ENCODE measurements around the gene APCDD1L. TPM values are rescaled to one million over a fixed set of nuclear protein-coding genes. Genes with fewer than 3 reads are reported as not detected.

The APCDD1L gene
- total RNA-seq, 1 experiment from 2014 or later = not detected

DNA sequence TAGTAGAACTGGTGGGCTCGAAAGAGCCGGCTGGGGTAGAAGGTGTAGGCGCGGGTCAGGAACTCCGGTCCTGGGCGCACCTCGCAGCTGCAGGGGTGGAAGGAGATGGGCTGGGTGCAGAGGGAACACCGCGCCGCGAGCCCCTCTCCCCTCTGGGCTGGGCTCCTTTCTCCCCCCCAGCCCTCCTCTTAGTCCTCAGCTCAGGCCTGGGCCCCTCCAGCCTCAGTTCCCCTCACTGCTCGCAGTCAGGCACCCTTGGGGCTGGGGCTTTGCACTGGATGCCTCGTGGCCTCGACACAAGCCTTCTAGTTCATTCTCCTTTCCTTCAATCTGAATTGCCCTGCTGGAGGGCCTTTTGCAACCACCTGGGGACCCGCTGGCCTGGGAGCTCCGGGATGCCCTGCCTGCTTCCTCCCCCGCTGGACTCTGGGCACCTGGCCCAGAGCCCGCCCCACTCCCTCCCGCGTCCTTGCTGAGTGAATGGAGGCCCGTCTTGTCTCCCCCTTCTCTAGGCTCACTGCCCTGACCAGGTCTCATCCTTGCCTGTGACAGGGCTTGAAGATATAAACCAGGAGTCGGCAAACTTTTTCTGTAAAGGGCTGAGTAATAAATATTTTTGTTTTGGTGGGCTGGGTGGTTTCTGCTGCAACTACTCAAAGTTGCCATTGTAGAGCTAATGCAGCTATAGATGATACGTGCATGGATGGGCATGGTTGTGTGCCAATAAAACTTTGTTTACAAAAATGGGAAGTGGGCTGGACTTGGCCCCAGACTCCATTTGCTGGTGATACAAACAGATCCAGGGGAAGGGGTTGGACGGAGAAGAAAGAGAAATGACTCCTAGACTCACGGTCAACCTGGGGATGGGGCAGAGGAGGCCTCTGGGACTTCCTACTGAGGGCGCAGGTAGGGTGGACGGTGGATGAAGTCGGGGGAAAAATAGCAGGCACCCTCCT lies 47.3 kb downstream of the APCDD1L start:
- no peak for DNase-seq (ENCODE audit: low spot score)

DNA sequence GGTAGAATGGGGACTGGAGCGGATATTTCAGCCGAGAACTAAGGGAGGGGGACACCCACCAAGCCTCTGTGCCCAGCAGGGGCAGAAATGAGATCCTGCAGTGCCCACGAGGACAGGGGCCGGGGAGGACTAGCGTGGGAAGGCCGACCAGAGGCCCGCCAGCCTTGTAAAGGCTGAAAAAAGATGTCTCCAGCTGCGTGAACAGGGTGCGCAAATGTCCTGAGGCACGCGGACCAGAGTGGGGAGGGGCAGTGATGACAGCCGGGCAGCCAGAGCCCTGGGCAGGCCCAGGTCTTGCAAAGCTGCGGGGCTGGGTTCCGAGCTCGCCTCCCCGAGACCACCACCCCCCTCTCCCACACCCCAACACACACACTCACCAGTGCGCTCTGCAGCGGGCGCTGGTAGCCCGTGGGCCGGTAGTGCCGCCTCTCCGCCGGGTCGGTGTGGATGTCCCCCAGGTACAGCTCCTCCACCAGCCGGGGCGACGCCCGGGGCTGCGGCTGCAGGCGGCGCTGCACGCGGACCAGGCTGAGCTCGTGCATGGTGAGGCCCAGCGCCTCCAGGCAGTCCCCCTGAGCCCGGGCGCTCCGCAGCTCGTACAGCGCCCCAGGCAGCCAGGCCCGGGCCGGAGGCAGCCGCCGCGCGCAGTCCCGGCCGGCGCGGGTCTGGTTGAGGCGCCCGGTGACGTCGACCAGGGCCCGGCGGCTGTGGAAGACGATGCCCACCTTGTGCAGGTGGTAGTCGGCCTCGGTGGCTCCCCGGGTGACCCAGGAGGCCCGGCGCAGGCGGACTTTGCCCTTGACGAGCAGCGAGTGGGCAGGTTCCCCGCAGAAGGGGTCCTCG lies 48.2 kb downstream of the APCDD1L start:
- no peak for DNase-seq (ENCODE audit: low spot score)

DNA sequence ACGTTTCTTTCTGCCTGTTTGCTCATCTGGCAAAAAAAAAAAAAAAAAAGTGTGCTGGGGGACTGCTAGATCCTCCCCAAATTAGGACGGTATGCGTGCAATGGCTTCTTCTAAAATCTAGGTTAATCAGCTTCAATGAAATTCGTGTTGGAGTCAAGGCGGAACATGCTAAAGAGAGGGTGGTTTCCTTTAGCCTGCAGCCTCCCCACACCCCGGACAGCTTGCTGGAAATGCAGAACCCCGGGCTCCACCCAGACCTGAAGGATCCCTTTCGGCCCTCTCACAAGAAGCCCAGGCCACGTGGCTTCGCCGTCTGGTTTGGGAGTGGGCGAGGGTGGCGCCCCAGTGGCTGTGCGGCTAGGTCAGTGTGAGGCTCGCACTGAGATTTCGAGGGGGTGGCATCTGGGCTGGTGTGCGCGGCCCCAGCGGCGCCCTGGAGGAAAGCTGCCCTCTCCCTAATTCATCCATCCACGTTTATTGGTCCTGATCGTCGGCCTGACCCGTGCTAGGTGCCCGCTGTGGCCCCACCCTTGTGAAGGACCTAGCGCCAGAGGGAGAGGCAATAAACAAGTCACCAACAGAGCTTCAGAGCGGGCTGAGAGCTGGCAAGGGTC lies 49.0 kb downstream of the APCDD1L start:
- DNase-seq (ENCODE audit: low spot score) = no peak

DNA sequence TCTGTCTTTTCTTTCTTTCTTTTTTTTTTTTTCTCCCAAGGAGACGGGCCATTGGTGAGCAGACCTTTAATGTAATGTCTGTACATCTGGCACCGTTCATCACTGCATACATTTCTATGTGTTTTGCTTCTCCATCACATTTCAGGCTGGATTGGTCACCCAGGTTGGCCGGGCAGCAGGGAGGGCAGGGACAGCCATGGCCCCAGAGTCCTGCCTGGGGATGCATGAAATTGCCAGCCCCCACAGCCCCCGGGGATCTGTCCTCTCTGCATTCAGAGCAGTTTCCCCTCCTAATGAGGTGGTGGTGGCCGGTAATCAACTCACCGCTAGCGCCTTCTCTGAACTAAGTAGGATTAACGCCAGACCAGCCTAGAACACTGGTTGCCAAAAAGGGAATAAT lies 50.4 kb downstream of the APCDD1L start:
- no peak for DNase-seq (ENCODE audit: low spot score)

DNA sequence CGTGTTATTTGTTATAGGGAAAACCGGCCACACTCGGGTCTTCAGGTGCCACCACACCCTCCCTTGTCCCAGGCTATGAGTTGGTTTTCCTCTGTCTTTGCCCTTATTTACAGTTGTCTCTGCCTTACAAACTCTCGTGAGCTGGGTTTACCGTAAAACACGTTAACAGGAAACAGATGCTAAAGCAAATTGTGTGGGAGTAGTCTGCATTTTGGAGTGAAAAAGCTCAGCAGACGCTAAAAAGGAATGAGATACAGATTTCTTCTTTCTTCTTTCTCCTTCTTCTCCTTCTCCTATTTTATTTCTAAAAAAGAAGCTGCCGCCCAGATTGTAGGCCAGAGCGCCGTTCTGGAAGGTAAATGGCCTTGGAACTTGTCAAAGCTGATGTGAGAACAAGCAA lies 51.9 kb downstream of the APCDD1L start:
- DNase-seq (ENCODE audit: low spot score) = no peak

DNA sequence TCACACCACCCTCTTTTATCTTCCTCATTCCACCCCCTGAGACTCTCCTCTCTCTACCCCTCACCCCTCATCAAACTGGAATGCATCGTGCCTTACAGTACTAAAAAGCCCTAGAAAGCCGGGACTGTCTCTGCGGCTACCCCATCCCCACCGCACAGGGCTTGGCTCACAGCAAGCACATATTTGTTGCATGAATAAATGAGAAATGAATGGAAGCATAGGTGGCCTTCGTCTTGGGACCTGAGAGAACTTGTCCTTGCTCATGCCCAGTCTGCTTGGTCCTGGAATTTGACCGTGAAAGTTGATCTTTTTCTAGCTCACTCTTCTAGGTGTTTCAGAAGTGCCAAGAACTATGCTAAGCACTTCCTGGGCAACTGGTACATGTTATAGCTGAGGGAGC lies 53.3 kb downstream of the APCDD1L start:
- no peak for DNase-seq (ENCODE audit: low spot score)

DNA sequence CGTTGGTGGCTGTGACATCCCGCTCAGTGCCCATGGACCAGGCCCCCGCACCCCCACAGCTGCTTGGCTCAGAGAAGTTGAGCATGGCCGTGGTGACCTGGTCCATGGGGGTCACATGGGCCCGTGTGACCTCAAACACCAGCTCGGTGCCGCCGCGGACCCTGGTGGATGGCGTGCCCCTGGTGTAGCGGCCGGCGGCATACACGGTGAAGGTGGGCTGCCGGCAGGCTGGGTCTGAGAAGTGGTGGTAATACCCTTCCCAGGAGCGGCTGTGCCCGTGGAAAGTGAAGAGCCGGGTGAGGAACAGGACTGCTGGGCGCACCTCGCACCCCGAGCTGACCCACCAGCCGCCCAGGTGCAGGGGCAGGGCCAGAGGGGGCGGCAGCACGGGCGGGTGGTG lies 54.1 kb downstream of the APCDD1L start:
- DNase-seq (ENCODE audit: low spot score) = no peak

DNA sequence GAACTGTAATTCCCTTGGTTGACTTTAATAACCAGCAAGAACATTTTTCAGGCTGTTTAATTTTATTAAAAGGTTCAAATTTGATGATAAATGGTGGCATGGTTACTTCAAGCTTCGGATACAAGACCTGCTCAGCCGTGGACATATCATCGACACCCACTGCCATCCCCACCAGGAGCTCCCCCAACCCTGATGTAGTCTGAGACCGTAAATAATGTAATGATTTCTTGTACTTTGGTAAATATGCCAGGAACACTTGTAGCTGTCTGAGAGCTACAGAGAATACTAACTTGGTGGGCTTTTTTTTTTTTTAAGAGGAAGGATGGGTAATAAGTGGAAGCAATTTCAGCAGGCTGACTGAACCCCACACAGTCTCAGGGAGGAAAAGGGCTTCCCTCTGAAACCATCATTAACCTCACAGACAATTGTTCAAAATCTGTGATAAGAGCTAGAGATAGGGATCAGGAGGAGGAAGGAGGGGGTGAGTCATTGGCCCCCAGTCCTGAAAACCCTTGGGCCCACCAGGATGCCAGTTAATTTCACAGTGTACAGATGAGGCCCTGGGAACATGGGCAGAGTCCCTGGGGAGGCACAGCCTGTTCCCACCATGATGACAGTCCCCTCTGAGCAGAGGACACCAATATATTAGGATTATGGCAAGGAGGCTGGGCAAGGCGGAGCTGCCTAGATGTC lies 56.0 kb downstream of the APCDD1L start:
- no peak for DNase-seq (ENCODE audit: low spot score)

DNA sequence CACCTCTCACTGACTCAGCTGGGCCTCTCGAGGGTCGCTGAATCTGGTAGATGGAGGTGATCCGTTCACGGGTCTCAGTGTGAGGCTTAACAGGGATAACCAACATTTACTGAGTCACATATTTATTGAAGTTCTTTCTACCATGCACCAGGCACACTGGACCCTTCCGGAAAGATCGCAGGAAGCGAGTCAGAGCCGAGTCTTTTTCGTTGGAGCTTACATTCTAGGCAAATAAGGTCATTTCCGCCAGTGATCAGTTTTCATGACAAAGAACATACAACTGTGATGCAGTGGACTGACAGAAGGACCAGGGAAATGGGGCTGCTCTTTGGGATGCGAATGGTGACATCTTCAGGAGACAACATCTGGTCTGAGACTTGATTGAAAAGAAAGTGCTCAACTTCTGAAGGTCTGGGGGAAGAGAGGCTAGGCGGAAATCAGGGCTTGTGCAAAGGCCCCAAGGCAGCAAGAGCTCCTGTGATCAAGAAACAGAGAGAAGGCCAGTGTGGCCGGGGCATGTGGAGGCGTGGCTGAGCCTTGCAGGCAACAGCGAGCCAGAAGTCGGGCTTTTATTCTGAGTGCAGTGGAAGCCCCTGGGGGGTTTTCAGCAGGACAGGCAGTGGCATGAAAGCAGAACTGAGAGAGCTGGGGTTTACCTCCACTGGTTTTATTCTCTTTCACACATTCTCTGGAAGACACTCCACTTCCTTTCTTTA lies 56.7 kb downstream of the APCDD1L start:
- no peak for DNase-seq (ENCODE audit: low spot score)

DNA sequence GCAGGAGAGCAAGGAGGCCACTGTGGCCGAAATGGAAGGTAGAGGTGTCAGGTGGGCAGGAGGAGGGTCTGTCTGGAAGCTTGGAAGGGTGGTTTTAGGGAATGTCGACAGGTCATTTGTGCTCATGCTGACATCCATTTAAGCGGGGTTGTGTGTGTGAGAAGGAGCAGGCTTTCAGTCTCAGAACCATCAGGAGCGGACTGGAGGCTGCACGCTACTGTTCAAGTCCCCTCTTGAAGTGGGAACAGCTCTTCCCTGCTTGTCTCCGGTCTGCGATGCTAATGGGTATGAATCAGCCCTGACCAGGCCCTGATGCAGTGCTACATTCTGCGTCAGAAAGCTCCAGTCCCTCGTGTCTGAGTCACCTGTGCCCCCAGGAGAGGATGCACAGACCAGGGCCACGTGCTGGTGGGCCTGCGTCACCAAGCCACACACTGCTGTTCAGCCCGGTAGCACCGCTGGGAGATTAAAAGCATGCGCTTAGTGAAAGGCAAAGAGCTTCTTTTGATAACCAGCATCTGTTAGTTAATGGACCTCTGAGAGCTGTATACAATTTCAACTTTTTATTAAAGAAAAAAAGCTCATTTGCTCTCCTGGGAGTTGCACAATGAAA lies 58.0 kb downstream of the APCDD1L start:
- no peak for DNase-seq (ENCODE audit: low spot score)

DNA sequence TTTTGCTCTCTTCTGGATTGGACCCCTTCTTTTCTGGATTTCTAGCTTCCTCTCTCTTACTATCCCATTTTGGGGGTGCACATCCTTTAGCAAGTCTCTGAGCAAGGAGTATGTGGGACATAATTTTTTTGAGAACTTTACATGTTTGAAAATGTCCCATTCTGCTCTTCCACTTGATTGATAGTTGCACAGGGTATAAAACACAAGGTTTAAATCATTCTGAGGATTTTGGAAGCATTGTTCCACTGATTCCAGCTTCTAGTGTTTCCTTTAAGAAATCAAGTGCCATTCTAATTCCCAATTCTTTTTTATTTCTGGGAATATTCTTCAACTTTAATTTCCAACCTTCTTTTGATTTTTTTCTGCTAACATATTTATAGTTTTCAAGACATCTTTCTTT lies 60.7 kb downstream of the APCDD1L start:
- DNase-seq (ENCODE audit: low spot score) = no peak

DNA sequence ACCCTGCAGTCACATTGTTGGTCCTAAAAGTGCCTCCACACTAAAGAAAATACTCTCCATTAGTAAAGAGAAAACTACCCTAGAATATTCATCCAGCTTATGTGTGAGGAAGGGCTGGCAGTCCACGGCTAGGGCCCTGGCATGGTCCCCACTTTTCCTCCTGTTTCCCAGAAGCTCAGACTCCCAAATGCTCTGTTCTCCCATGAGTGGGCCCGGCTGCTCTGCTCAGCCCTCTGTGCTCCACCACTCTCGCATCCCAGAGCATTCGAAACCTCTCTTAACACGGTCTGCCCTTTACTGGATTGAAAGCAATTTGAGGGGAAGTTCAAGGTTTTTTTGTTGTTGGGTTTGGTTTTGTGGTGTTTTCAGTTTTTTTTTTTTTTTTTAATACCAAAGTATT lies 61.8 kb downstream of the APCDD1L start:
- no peak for DNase-seq (ENCODE audit: low spot score)

DNA sequence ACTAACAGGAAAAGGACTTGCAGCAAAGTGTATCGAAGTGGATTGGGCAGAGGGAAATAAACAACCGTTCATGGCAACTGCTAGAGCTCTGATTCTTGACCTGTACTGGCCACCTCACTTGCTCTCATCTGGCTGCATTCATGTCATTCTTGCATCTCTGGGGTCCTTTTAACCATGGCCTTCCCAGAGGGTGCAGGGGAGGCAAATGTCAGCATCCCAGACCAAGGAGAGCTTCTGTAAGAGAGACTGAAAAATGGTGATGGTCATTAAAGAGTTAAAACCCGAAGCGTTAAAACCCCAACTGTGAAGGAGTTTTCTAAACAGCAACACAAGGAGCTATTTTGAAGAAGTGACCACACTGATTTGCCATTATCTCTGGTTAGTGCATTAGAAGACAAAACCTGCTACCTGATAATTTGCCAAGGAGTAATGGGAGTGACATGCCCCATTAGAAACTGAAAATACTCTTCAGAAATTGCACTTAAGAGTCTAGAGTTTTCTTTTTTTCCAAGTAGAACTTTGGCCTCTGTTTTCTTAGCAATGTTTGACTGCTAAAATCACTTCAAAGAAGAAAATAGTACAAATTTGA lies 62.4 kb downstream of the APCDD1L start:
- DNase-seq (ENCODE audit: low spot score) = no peak

DNA sequence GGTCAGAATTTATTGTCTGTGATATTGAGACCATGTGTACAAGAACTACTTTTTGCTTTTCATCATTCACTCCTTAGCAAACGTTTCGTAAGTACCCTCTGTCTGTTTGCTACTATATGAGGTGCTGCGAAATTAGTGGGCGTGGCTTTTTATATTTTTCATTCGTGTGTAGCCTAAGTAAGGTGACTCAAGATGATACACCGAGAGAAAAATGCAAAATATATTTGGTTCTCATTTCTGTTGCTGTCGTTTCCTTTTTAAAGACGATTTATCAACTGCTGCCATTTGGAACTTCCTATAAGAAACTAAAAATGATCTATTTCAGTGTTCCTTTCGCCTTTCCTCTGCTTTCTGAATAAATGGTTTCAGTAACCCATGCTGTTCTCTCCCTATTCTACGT lies 64.9 kb downstream of the APCDD1L start:
- no peak for DNase-seq (ENCODE audit: low spot score)

DNA sequence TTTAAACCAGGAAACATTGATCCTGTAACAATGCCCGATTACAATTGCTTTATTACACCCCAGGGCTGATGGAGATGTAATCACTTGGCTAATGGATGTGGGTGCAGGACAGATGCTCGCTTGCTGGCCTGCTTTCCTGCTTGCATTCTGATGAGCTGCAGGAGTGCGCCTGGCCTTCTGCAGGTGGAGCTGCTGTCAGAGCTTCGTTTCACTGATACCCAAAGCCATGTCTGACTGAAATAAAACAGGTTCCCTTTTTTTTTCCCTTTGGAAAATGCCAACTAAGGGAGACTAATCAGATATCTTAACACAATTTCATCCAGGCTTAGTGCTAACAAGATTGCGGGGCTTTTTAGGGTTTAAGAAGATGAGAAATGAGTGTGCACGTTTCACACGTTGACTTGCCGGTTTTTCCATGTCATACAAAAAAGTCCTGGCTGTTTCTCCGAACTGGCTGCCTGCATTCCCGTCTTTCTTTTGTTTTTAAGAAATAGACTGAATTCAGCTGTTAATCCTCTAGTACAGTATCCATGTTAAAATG lies 65.4 kb downstream of the APCDD1L start:
- DNase-seq (ENCODE audit: low spot score) = no peak

DNA sequence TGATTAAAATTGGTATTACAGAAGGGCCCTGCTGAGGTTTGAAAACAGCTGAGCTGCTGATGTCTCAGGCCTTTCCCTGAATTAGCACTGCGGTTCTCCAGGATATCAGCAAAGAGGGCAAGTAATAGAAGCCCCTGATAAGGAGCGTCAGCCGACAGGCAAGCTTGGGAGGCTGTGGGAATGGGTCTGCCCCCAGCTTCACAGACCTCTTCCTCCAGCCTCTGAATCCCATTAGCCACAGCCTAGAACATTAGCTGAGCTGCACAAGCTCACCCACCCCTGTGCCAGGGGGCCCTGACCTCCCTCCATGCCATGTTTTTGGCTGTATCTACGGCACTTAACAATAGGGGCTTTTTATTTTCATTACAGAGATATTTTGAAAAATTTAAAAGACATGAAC lies 66.2 kb downstream of the APCDD1L start:
- DNase-seq (ENCODE audit: low spot score) = no peak

DNA sequence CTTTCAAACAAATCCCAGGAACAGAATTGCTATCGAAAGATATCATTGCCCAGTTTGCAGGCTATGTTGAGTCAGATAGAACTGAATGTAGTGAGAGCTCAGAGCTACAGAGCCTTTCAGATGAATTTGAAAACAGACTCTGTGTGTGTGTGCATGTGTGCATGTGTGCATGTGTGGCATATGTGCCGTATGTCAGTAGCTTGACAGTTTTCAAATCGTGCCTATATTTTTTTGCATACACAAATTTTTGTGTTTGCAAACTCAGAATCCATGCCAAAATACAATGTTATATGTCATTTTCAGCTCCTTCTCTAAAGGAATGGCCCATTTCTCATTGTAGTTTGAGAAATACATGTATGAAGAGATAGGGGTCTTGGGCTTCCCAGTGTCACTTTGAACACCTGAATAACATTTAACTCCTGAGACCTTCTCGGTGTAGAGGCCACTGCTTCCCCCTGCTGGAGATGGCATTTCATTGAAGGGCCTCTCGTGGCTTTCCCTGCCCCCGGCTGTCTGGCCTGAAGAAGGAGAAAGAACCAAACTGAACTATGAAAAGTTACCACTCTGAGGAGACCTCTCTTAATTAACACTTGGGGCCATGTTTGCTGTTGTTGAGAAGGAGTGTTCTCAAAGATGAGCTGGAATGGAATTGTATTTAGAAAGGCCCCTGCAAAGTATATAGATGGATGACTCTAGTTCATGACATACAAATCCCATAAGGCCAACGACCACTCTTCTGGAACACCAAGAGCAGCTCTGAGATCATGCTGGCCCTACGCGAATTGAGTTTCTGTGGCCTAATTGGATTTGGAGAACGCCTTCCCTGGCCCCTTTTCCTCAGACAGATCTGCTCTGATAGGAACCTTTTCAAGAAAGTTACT lies 67.4 kb downstream of the APCDD1L start:
- DNase-seq (ENCODE audit: low spot score) = peak; percentile 81

DNA sequence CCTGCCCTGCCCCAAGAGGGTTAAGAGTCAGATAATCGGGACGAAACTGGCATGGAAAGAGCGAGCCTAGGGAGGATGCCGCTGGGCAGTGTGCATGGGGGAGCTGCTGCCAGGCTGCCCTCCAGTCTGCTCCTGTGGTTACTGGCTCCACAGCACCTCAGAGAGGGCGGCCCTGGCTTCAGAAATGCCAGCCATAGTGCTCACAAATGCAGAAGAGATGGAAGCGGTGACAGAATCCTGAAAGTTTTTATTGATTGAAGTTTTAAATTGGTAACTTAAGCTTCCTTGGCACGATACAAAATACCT lies 68.3 kb downstream of the APCDD1L start:
- DNase-seq (ENCODE audit: low spot score) = no peak
